PC-9 (cell line): Measurements from ENCODE around the gene REEP2.

Source experiments
- CTCF ChIP-seq: fragments of 200-600 bp; sonication (generic); conservative IDR thresholded peaks from 2 replicates; pipeline ENCODE4 v1.6.1; 2017; ENCODE audit warnings: mixed run types, antibody characterized with exemption, mild to moderate bottlenecking, moderate library complexity
- EZH2 ChIP-seq: fragments of 200-600 bp; sonication (generic); IDR thresholded peaks from 2 replicates; pipeline ENCODE4 v1.8.0; 2017; ENCODE audit warnings: antibody characterized with exemption, low read depth

DNA sequence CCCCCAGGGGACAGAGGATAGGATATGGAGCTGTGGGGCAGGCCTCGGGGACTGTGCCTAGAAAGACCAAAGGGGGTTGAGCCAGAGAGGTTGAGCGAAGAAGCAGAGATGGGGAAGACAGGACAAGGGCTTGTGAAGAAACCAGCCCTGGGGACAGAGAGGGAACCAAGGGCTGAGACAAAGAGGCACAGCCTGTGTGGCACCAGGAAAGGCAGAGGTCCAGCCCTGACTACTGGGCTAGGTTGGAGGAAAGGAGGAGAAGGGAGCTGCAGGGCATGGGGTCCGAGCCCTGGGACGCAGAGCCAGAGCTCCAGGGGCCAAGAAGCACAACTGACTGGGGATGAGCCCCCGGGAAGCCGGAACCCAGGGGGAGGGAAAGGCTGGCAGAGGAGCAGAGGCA is 9.2 kb downstream of the REEP2 start:
- no peak for TF ChIP-seq CTCF
- no peak for TF ChIP-seq EZH2
